NCI-H1048 (cell line): ENCODE measurements around the gene PEX11G.
"Not testable (repeated sequence)": the region's sequence is repeated elsewhere in the genome, so short reads cannot be mapped to it uniquely, and the experiment has no call there.

Source experiments
- DNase-seq: peaks from one replicate; lab custom pipeline; 2025; lab: John Stamatoyannopoulos, UW

Gene PEX11G

GRCh38 chr19:7467009-7467989 lies 21.5 kb downstream of the PEX11G start:
- no peak for DNase-seq

GRCh38 chr19:7463575-7463974 lies 25.3 kb downstream of the PEX11G start:
- DNase-seq = no peak

GRCh38 chr19:7461841-7462629 lies 26.8 kb downstream of the PEX11G start:
- no peak for DNase-seq

GRCh38 chr19:7460562-7460966 lies 28.3 kb downstream of the PEX11G start:
- DNase-seq = no peak

- no peak for DNase-seq
These were observed 29.1 kb downstream of the PEX11G start for GRCh38 chr19:7459773-7460172.

GRCh38 chr19:7458675-7459074 lies 30.2 kb downstream of the PEX11G start:
- no peak for DNase-seq

GRCh38 chr19:7456964-7457541 lies 31.8 kb downstream of the PEX11G start:
- no peak for DNase-seq

- DNase-seq = no peak
These were observed 33.1 kb downstream of the PEX11G start for GRCh38 chr19:7455600-7456296.

- DNase-seq = no peak
These were observed 33.8 kb downstream of the PEX11G start for GRCh38 chr19:7454998-7455397.

- no peak for DNase-seq
These were observed 38.3 kb downstream of the PEX11G start for GRCh38 chr19:7450243-7451223.

- DNase-seq = not testable (repeated sequence)
These were observed 39.3 kb downstream of the PEX11G start for GRCh38 chr19:7449391-7450070.

GRCh38 chr19:7447648-7448047 lies 41.2 kb downstream of the PEX11G start:
- no peak for DNase-seq

GRCh38 chr19:7445104-7445503 lies 43.7 kb downstream of the PEX11G start:
- DNase-seq = no peak

- no peak for DNase-seq
These were observed 44.8 kb downstream of the PEX11G start for GRCh38 chr19:7444042-7444441.

- DNase-seq = no peak
These were observed 46.4 kb downstream of the PEX11G start for GRCh38 chr19:7442423-7442822.

- DNase-seq = no peak
These were observed 47.2 kb downstream of the PEX11G start for GRCh38 chr19:7441468-7442146.

- no peak for DNase-seq
These were observed 48.5 kb downstream of the PEX11G start for GRCh38 chr19:7440188-7440975.

- no peak for DNase-seq
These were observed 53.2 kb downstream of the PEX11G start for GRCh38 chr19:7435586-7435985.

GRCh38 chr19:7434391-7434790 lies 54.4 kb downstream of the PEX11G start:
- DNase-seq = no peak
